RWPE2 (cell line): ENCODE results near the gene SCAMP2.

Source experiments
- ATAC-seq: fragments of 200-7000 bp; cut with Tn5 transposase; 3 replicates; pipeline ENCODE4 v1.9.1; 2021; ENCODE audit warnings: low read depth
- DNase-seq: peaks from one replicate; pipeline ENCODE4 v3.0.0-alpha.2; 2020; ENCODE audit warnings: low spot score
- H3K27ac ChIP-seq: fragments of 450-650 bp; 2 replicates; pipeline ENCODE4 v1.5.1; 2017; ENCODE audit warnings: mild to moderate bottlenecking; ENCODE audit not compliant: poor library complexity, severe bottlenecking
- H3K27me3 ChIP-seq: fragments of 250-450 bp; sonication (Bioruptor Pico); 2 replicates; pipeline ENCODE4 v1.5.1; 2021; ENCODE audit warnings: mild to moderate bottlenecking, moderate library complexity; ENCODE audit not compliant: insufficient read depth, poor library complexity, severe bottlenecking
- H3K36me3 ChIP-seq: fragments of 250-450 bp; sonication (Bioruptor Pico); 2 replicates; pipeline ENCODE4 v1.5.1; 2020; ENCODE audit warnings: low read depth, mild to moderate bottlenecking, moderate library complexity
- H3K4me1 ChIP-seq: fragments of 250-450 bp; sonication (Bioruptor Pico); 2 replicates; pipeline ENCODE4 v1.5.1; 2021; ENCODE audit warnings: mild to moderate bottlenecking, moderate library complexity; ENCODE audit not compliant: insufficient read depth, poor library complexity, severe bottlenecking
- H3K4me3 ChIP-seq: fragments of 250-450 bp; sonication (Bioruptor Pico); 2 replicates; pipeline ENCODE4 v1.5.1; 2021; ENCODE audit warnings: mild to moderate bottlenecking, moderate library complexity; ENCODE audit not compliant: severe bottlenecking
- H3K9me3 ChIP-seq: fragments of 250-450 bp; sonication (Bioruptor Pico); 2 replicates; pipeline ENCODE4 v1.5.1; 2021; ENCODE audit warnings: mild to moderate bottlenecking, moderate library complexity; ENCODE audit not compliant: severe bottlenecking
- CTCF ChIP-seq: fragments of 450-650 bp; IDR thresholded peaks from one replicate; pipeline ENCODE4 v1.5.1; 2017; ENCODE audit warnings: mild to moderate bottlenecking, moderate library complexity; ENCODE audit not compliant: poor library complexity, severe bottlenecking

The SCAMP2 gene

DNA sequence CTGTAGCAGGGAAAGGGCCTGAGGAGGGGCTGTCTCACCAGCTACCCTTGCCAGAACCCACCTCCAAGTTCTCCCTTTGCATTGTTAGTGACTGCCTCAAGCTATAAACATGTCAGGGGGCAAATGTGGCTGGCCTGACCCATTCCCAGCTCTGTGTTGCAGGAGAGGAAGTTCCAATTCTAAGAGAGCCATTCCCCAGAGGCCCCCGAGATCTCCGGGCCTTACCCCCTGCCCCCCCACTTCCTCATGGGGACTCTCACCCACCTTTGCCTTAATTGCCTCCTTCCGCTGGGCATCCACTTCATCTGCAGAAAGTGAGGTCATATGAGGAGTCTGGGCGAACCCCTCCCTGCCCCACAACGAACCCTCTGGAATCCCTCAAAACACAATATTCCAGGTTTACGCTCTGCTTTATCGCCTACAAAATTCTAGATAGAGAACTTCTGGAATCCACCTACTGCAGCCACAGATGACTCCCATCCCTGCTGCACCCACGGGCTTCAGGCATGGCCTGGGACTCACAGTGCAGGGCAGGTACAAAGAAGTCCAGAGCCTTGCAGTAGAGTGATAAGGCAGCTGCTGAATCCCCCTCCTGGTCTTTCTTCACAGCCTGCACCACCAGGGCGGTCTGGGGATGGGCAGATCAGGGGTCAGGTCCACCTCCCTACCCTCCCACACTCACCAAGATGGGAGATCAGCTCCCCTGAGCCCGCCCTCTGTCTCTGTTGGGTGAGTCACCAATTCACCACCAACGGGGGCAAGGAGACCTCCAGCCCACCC is 34.2 kb downstream of the SCAMP2 start:
- DNase-seq (peak; percentile 73), ATAC-seq (no peak)
- Histone ChIP-seq H3K4me1 (peaks cover 4% of the 10 kb centered on the region), H3K4me3 (no peak overlapping the region), H3K9me3 (no peaks in the 10 kb centered on the region), H3K27me3 (no peaks in the 10 kb centered on the region), H3K36me3 (peaks cover 3% of the 10 kb centered on the region; the same call in 1 of the 2 replicates), H3K27ac (no peak overlapping the region)
- TF ChIP-seq CTCF: no peak

DNA sequence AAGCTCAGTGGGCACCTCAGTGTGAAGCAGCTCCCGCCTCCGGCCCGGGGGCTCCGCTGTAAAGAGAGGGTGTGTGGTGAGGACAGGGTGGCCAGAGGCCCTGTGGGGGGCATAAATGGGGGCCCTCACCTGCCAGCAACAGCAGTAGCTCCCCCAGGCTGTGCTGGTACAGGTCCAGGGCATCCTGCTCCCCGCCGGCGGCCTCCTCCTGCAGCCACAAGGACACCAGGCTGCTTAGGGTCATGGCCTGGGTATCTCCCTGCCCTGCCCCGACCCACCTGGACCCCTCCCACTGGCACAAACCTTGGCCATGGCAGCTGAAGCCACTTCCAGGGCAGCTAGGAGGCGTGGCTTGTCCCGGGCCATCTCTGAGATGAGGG is 35.0 kb downstream of the SCAMP2 start:
- Histone ChIP-seq H3K36me3 (peaks cover 3% of the 10 kb centered on the region; the same call in 1 of the 2 replicates), H3K4me3 (no peak overlapping the region), H3K4me1 (peaks cover 4% of the 10 kb centered on the region), H3K27me3 (no peaks in the 10 kb centered on the region), H3K27ac (no peak overlapping the region), H3K9me3 (no peaks in the 10 kb centered on the region)
- TF ChIP-seq CTCF: no peak
- ATAC-seq (no peak), DNase-seq (peak; percentile 68)

DNA sequence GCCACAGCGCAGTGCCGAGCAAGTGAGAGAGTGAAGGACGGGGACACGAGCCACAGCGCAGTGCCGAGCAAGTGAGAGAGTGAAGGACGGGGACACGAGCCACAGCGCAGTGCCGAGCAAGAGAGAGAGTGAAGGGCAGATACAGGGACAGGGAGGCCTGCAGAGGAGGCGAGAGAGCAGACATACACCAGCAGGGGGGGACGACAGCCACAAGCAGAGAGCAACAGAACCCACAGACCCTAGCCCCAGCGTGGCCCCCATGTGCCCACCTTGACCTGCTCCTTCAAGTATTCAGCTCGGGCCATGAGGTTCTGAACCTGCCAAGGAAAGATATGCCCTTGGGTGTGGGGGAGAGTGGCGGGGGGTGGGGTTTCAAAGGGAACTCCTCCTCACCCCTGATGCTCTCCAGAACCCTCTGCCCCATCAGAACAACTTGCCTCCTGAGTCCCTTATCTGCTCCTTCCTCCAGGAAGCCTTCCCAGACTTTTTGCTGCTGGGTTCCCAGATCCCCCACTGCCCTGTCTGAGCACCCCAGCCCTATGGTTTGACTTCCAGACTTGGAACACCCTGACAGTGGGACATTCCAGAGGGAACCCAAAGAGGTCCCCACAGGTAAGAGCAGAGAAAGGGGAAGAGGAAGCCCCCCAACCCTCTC is 35.6 kb downstream of the SCAMP2 start:
- H3K36me3 ChIP-seq: peaks cover 3% of the 10 kb centered on the region; the same call in 1 of the 2 replicates
- H3K27me3 ChIP-seq: no peaks in the 10 kb centered on the region
- peak; percentile 63 for DNase-seq
- H3K27ac ChIP-seq: no peak overlapping the region
- H3K4me1 ChIP-seq: peaks cover 4% of the 10 kb centered on the region
- TF ChIP-seq CTCF: no peak
- H3K4me3 ChIP-seq: no peak overlapping the region
- H3K9me3 ChIP-seq: no peaks in the 10 kb centered on the region
- no peak for ATAC-seq

DNA sequence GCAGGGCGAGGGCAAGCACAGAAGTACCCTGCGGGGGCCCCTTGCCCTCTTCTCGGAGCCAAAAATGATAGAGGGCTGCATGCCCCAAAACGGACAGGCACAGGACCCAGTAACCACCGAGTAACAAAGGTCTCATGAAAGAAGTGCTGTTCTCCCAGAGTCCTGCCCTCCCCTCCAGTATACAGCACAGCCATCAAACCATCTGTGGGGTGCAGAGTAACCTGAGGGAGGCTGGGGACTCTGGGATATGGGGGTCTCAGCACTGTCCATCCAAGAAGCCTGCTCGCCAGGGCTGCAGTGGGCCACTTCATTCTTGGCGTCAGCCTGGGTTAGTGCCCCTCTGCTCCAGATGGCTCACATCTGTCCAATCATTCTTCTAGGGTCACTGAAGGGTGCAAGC is 36.3 kb downstream of the SCAMP2 start:
- DNase-seq (no peak), ATAC-seq (no peak)
- Histone ChIP-seq H3K4me3 (no peak overlapping the region), H3K9me3 (no peaks in the 10 kb centered on the region), H3K27ac (no peak overlapping the region), H3K27me3 (no peaks in the 10 kb centered on the region), H3K4me1 (peaks cover under 1% of the 10 kb centered on the region), H3K36me3 (peaks cover 3% of the 10 kb centered on the region; the same call in 1 of the 2 replicates)
- no peak for TF ChIP-seq CTCF
